Kidney (tissue), 14 donors: ENCODE measurements around the gene GRAMD1A. TPM values are rescaled to one million over a fixed set of nuclear protein-coding genes. Genes with fewer than 3 reads are reported as not detected.

Experiments
- DNase-seq, 5 donors: peaks; one replicate each; pipeline ENCODE4 v3.0.0-alpha.2; 2013 to 2020
- FAIRE-seq: peaks from 2 replicates; lab custom pipeline; 2012; peaks lifted over from hg19 to GRCh38; lab: Jason Lieb, UNC
- H3K27ac ChIP-seq, 2 donors: one replicate each; pipeline ENCODE4 v1.7.0; 2013; ENCODE audit warnings: low read depth in 2 of 2, low read length in 2 of 2, inconsistent platforms in 1 of 2
- H3K27me3 ChIP-seq: one replicate; pipeline ENCODE4 v1.7.1; 2013; ENCODE audit warnings: low read length, inconsistent platforms; ENCODE audit not compliant: control insufficient read depth, insufficient read depth
- H3K36me3 ChIP-seq, 3 donors: one replicate each; pipeline versions ENCODE4 v1.7.0 to v1.7.1; 2013; ENCODE audit warnings: low read length in 3 of 3, control low read depth in 1 of 3, inconsistent platforms in 1 of 3; ENCODE audit not compliant: insufficient read depth in 3 of 3, control insufficient read depth in 2 of 3
- H3K4me1 ChIP-seq, 3 donors: one replicate each; pipeline versions ENCODE4 v1.7.0 to v1.7.1; 2013; ENCODE audit warnings: low read length in 3 of 3, inconsistent platforms in 1 of 3, low read depth in 1 of 3; ENCODE audit not compliant: control insufficient read depth in 2 of 3, insufficient read depth in 2 of 3
- H3K4me3 ChIP-seq, 3 donors: one replicate each; pipeline versions ENCODE4 v1.7.0 to v1.8.1; 2013; ENCODE audit warnings: low read length in 3 of 3, control low read depth in 1 of 3, inconsistent platforms in 1 of 3
- H3K9ac ChIP-seq, 3 donors: one replicate each; pipeline versions ENCODE4 v1.7.0 to v1.7.1; 2013; ENCODE audit warnings: low read length in 3 of 3, control low read depth in 1 of 3, inconsistent platforms in 1 of 3
- H3K9me3 ChIP-seq, 3 donors: one replicate each; pipeline versions ENCODE4 v1.7.0 to v1.7.1; 2013; ENCODE audit warnings: low read length in 3 of 3, control low read depth in 1 of 3, inconsistent platforms in 1 of 3; ENCODE audit not compliant: control insufficient read depth in 2 of 3, insufficient read depth in 1 of 3
- CTCF ChIP-seq: IDR thresholded peaks from 3 replicates; pipeline ENCODE4 v1.5.1; 2012; ENCODE audit warnings: mild to moderate bottlenecking, moderate library complexity, borderline replicate concordance; ENCODE audit not compliant: insufficient read depth; ENCODE audit errors: extremely low read depth
- intact Hi-C: fragments of 100-400 bp; cut with DNase I; formaldehyde crosslinking; loops from one replicate; pipeline ENCODE4 v1.11.1; 2022
- polyA plus RNA-seq: library from polyadenylated mRNA; stranded (reverse); fragments of 350-450 nt; fragmentation: Illumina TruSeq; extraction: RNeasy Lipid Tissue Mini Kit (QIAGEN cat#74804); gene quantifications from one replicate; pipeline ENCODE4 v1.2.3, GENCODE V29; 2014; ENCODE audit warnings: low read depth, low replicate concordance; ENCODE audit not compliant: insufficient read depth
- total RNA-seq: library from RNA; stranded (reverse); fragmentation: NEBNext Ultra II Directional; extraction: Animal tissue kit (Norgen Biotek cat#: 25700); gene quantifications from one replicate; pipeline ENCODE4 v1.2.1, GENCODE V29; 2021
- donor health status: control.
- donor health status: control.
- donor health status: control.
- donor health status: control.
- donor health status: control.
- donor health status: DM: yes; HTN: yes; CAD: no.
- donor health status: Normal renal cell carcinoma (clear cell type).

The GRAMD1A gene
- total and polyA plus RNA-seq, 2 donors from 2014 or later: 29.8 to 87.3 TPM

GRCh38 chr19:35015270-35015953 lies 15.3 kb downstream of the GRAMD1A start:
- Histone ChIP-seq H3K4me3 (no peak overlapping the region), H3K27ac (no peak overlapping the region), H3K36me3 (peaks cover 8 to 23% (median 11%) of the 10 kb centered on the region in 3 donors), H3K4me1 (peaks cover 0 to 9% (median 0%) of the 10 kb centered on the region in 3 donors), H3K9ac (no peak overlapping the region), H3K27me3 (no peaks in the 10 kb centered on the region), H3K9me3 (no peaks in the 10 kb centered on the region)
- DNase-seq: no peak
- intact Hi-C loops: no loop called here
- FAIRE-seq: no peak
- TF ChIP-seq CTCF: no peak

- no peaks in the 10 kb centered on the region for H3K9me3 ChIP-seq
- intact Hi-C loops: no loop called here
- H3K4me1 ChIP-seq: peaks cover 0 to 9% (median 0%) of the 10 kb centered on the region in 3 donors
- no peak for TF ChIP-seq CTCF
- H3K4me3 ChIP-seq: no peak overlapping the region
- DNase-seq (no peak), FAIRE-seq (no peak)
- no peak overlapping the region for H3K9ac ChIP-seq
- no peaks in the 10 kb centered on the region for H3K27me3 ChIP-seq
- peaks cover 11 to 26% (median 12%) of the 10 kb centered on the region in 3 donors for H3K36me3 ChIP-seq
- H3K27ac ChIP-seq: no peak overlapping the region
Measured at GRCh38 chr19:35015954-35016351, 15.8 kb downstream of the GRAMD1A start.

- DNase-seq: no peak
- TF ChIP-seq CTCF: no peak
- peaks cover 6 to 21% (median 12%) of the 10 kb centered on the region in 3 donors for H3K36me3 ChIP-seq
- no peak overlapping the region for H3K27ac ChIP-seq
- no peak overlapping the region for H3K9ac ChIP-seq
- no peak for FAIRE-seq
- H3K4me1 ChIP-seq: peaks cover 0 to 7% (median 0%) of the 10 kb centered on the region in 3 donors
- no peaks in the 10 kb centered on the region for H3K27me3 ChIP-seq
- no peak overlapping the region for H3K4me3 ChIP-seq
- intact Hi-C loops: no loop called here
- H3K9me3 ChIP-seq: no peaks in the 10 kb centered on the region
Measured at GRCh38 chr19:35017507-35017906, 17.4 kb downstream of the GRAMD1A start.
